PC-3 (cell line): ENCODE measurements around the gene DLGAP1. TPM values are rescaled to one million over a fixed set of nuclear protein-coding genes. Genes with fewer than 3 reads are reported as not detected.

Experiments used
- ATAC-seq: fragments of 200-7000 bp; cut with Tn5 transposase; 2 replicates; pipeline ENCODE4 v1.9.1; 2020; ENCODE audit warnings: mild to moderate bottlenecking, moderate library complexity
- BruUV-seq: library from RNA; stranded (reverse); fragments of 400-500 nt; replicated peaks from 2 replicates; lab custom pipeline; 2021; lab: Mats Ljungman, UMichigan
- CTCF ChIA-PET: fragments of 300-600 bp; sonication (Branson Sonifier 250); formaldehyde crosslinking; loops from one replicate; lab custom pipeline; 2022; ENCODE audit warnings: antibody characterized with exemption; lab: Charles Lee
- POLR2A ChIA-PET: fragments of 300-600 bp; sonication (Branson Sonifier 250); formaldehyde crosslinking; loops from one replicate; lab custom pipeline; 2022; ENCODE audit warnings: antibody characterized with exemption; ENCODE audit not compliant: unreplicated experiment; lab: Charles Lee
- DNase-seq: peaks from one replicate; pipeline ENCODE4 v3.0.0-alpha.2; 2015
- H2AFZ ChIP-seq: fragments of 300-600 bp; sonication (generic); 2 replicates; pipeline ENCODE4 v1.6.0; 2016; ENCODE audit warnings: antibody characterized with exemption, low read length
- H3F3A ChIP-seq: fragments of 300-600 bp; sonication (generic); one replicate; pipeline ENCODE4 v1.6.0; 2017; ENCODE audit warnings: antibody characterized with exemption, low read length, control low read depth, mild to moderate bottlenecking; ENCODE audit not compliant: unreplicated experiment
- H3K27ac ChIP-seq: fragments of 300-600 bp; sonication (generic); 2 replicates; pipeline ENCODE4 v1.5.1; 2016; ENCODE audit warnings: mild to moderate bottlenecking, low read length
- H3K27me3 ChIP-seq: fragments of 300-600 bp; sonication (generic); 2 replicates; pipeline ENCODE4 v1.6.1; 2016; ENCODE audit warnings: low read length, mixed read lengths
- H3K36me3 ChIP-seq: fragments of 300-600 bp; sonication (generic); 2 replicates; pipeline ENCODE4 v1.6.1; 2016; ENCODE audit warnings: low read depth, mixed run types, low read length, mixed read lengths
- H3K4me1 ChIP-seq: fragments of 300-600 bp; sonication (generic); 2 replicates; pipeline ENCODE4 v1.5.1; 2016; ENCODE audit warnings: low read length; ENCODE audit not compliant: insufficient read depth
- H3K4me2 ChIP-seq: fragments of 300-600 bp; sonication (generic); 2 replicates; pipeline ENCODE4 v1.6.0; 2016; ENCODE audit warnings: low read length
- H3K4me3 ChIP-seq: fragments of 300-600 bp; sonication (generic); 2 replicates; pipeline ENCODE4 v1.5.1; 2016; ENCODE audit warnings: mild to moderate bottlenecking, low read length, mixed read lengths
- H3K79me2 ChIP-seq: fragments of 300-600 bp; sonication (generic); 2 replicates; pipeline ENCODE4 v1.6.1; 2017; ENCODE audit warnings: low read length, mixed read lengths
- H3K9ac ChIP-seq: fragments of 300-600 bp; sonication (generic); 2 replicates; pipeline ENCODE4 v1.6.0; 2016; ENCODE audit warnings: mild to moderate bottlenecking, low read length
- H3K9me2 ChIP-seq: fragments of 300-600 bp; sonication (generic); replicated peaks from 2 replicates; pipeline ENCODE4 v1.6.1; 2016; ENCODE audit warnings: mixed run types, low read length, mixed read lengths
- H3K9me3 ChIP-seq: fragments of 300-600 bp; sonication (generic); 2 replicates; pipeline ENCODE4 v1.6.1; 2016; ENCODE audit warnings: low read length, mixed read lengths
- H4K20me1 ChIP-seq: fragments of 300-600 bp; sonication (generic); 2 replicates; pipeline ENCODE4 v1.6.1; 2016; ENCODE audit warnings: low read length, mixed read lengths
- EZH2 ChIP-seq: fragments of 300-600 bp; sonication (generic); IDR thresholded peaks from one replicate; pipeline ENCODE4 v1.6.1; 2017; ENCODE audit warnings: antibody characterized with exemption, mild to moderate bottlenecking, low read length; ENCODE audit not compliant: unreplicated experiment
- EZH2phosphoT487 ChIP-seq: fragments of 300-600 bp; sonication (generic); IDR thresholded peaks from 2 replicates; pipeline ENCODE4 v1.6.1; 2018; ENCODE audit warnings: mild to moderate bottlenecking, antibody characterized with exemption, low read length, borderline replicate concordance
- intact Hi-C: fragments of 100-400 bp; cut with micrococcal nuclease; formaldehyde crosslinking; loops from 2 replicates; pipeline ENCODE4 v1.9.0; 2023
- total RNA-seq: library from RNA; depleted of rRNA; stranded (reverse); fragments of >200 nt; gene quantifications from 2 replicates; pipeline ENCODE4 v1.2.3, GENCODE V29; 2014
- TF ChIP-seq, protein P1 (sequence below): fragments of 300-600 bp; sonication (generic); conservative IDR thresholded peaks from 2 replicates; pipeline ENCODE4 v1.5.1; 2017; ENCODE audit warnings: antibody characterized with exemption, low read depth, mild to moderate bottlenecking, low read length

The DLGAP1 gene
- total RNA-seq, 1 experiment from 2014 or later = not detected

DNA sequence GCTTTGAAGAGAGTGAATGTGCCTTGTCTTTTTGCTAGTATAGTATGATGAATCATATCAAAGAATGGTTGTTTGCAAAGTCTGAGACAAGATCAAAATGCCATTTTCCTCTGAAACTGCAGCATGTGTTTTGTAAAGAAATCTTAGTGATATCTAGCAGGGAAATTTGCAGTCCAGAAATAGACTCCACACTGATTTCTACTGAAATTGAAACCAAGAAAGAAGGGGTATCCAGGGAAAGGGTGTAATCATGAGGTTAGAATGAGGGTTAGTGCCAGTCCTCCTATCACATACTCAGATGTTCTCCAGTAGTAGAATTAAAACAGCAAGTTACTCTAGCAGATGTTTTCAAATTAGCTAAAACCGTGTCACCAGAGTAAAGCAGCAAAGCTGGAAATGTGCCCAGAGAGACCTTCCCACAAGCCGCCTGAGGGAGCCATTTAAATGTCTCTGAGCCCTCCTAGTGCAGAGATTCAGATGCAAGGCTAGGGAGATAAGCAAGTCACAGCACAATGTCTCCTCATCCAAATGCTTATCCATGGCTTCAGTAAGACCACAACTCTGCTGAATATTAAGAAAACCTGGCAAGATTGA is 4.9 kb downstream of the DLGAP1 start:
- BruUV-seq = no TSS peak
- no peaks in the 10 kb centered on the region for H3K36me3 ChIP-seq
- no peaks in the 10 kb centered on the region for H3F3A ChIP-seq
- CTCF ChIA-PET = no interaction called here
- POLR2A ChIA-PET = no interaction called here
- TF ChIP-seq, protein P1, sequence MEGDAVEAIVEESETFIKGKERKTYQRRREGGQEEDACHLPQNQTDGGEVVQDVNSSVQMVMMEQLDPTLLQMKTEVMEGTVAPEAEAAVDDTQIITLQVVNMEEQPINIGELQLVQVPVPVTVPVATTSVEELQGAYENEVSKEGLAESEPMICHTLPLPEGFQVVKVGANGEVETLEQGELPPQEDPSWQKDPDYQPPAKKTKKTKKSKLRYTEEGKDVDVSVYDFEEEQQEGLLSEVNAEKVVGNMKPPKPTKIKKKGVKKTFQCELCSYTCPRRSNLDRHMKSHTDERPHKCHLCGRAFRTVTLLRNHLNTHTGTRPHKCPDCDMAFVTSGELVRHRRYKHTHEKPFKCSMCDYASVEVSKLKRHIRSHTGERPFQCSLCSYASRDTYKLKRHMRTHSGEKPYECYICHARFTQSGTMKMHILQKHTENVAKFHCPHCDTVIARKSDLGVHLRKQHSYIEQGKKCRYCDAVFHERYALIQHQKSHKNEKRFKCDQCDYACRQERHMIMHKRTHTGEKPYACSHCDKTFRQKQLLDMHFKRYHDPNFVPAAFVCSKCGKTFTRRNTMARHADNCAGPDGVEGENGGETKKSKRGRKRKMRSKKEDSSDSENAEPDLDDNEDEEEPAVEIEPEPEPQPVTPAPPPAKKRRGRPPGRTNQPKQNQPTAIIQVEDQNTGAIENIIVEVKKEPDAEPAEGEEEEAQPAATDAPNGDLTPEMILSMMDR = no peak
- TF ChIP-seq EZH2phosphoT487 (no peak), EZH2 (no peak)
- no peak overlapping the region for H3K4me2 ChIP-seq
- no peaks in the 10 kb centered on the region for H3K4me1 ChIP-seq
- no peaks in the 10 kb centered on the region; the same call in 1 of the 2 replicates for H3K9me3 ChIP-seq
- ATAC-seq (no peak), DNase-seq (no peak)
- H2AFZ ChIP-seq = no peak overlapping the region
- intact Hi-C loops = no loop called here
- no peak overlapping the region for H3K9ac ChIP-seq
- H3K9me2 ChIP-seq = no peaks in the 10 kb centered on the region
- H3K79me2 ChIP-seq = no peaks in the 10 kb centered on the region
- no peaks in the 10 kb centered on the region for H4K20me1 ChIP-seq
- H3K27me3 ChIP-seq = peaks cover 22% of the 10 kb centered on the region
- no peak overlapping the region for H3K27ac ChIP-seq
- no peak overlapping the region for H3K4me3 ChIP-seq

DNA sequence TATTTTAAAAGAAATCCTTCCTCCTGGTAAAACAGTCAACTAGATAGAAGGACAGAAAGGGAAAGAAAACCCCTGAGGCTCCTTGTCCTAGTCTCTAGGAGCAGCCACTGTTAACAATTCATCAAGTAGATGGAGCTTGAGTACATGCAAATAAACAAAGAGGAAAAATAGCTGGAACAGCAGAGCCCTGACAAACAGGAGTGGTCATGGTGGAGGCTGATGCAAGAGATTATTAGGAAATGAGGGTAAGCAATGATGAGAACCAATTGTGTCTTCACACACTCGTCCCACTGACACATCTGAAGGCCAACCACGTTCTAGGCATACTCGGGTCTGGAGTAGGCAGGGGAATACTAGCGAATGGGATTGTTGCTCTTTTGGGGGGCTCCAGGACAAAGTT is 9.2 kb downstream of the DLGAP1 start:
- DNase-seq (no peak), ATAC-seq (no peak)
- no peak overlapping the region for H3K27ac ChIP-seq
- CTCF ChIA-PET = no interaction called here
- intact Hi-C loops = no loop called here
- TF ChIP-seq, protein P1 = no peak
- TF ChIP-seq EZH2 (no peak), EZH2phosphoT487 (no peak)
- H3K9me3 ChIP-seq = no peaks in the 10 kb centered on the region; the same call in 1 of the 2 replicates
- H3K9ac ChIP-seq = no peak overlapping the region
- no peaks in the 10 kb centered on the region for H3K36me3 ChIP-seq
- no peaks in the 10 kb centered on the region for H3F3A ChIP-seq
- no peak overlapping the region for H2AFZ ChIP-seq
- no peak overlapping the region for H3K4me2 ChIP-seq
- H3K27me3 ChIP-seq = 0 out of 2 replicates have a peak, but pooled peaks cover 6% of the 10 kb centered on the region
- no peaks in the 10 kb centered on the region for H3K79me2 ChIP-seq
- POLR2A ChIA-PET = no interaction called here
- no TSS peak for BruUV-seq
- no peaks in the 10 kb centered on the region for H3K9me2 ChIP-seq
- H3K4me3 ChIP-seq = no peak overlapping the region
- H4K20me1 ChIP-seq = no peaks in the 10 kb centered on the region
- H3K4me1 ChIP-seq = no peaks in the 10 kb centered on the region

DNA sequence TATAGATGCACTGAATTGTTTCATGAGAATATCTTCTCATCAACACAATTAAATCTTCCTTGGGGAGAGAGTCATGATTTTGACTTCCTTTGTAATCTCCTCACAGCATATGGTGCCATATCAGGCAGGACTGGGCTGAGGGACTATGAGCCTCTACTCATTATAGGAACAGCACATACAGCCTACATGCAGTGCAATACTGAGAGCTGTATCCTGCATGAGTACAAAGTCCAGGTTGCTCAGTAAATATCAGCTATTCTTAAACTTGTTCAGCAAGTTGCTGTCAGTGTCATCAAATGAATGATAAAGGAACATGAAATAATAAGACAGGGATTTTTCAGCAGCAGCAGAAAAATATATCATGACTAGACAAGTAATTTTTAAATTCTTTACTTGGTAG is 10.8 kb downstream of the DLGAP1 start:
- no peaks in the 10 kb centered on the region for H4K20me1 ChIP-seq
- ATAC-seq = no peak
- H3K27me3 ChIP-seq = 0 out of 2 replicates have a peak, but pooled peaks cover 6% of the 10 kb centered on the region
- no peak overlapping the region for H2AFZ ChIP-seq
- no peaks in the 10 kb centered on the region for H3K4me1 ChIP-seq
- ChIA-PET CTCF (no interaction called here), POLR2A (no interaction called here)
- BruUV-seq = no TSS peak
- no peaks in the 10 kb centered on the region for H3F3A ChIP-seq
- H3K36me3 ChIP-seq = no peaks in the 10 kb centered on the region
- DNase-seq = no peak
- H3K9me3 ChIP-seq = no peaks in the 10 kb centered on the region; the same call in 1 of the 2 replicates
- TF ChIP-seq EZH2phosphoT487 (no peak), EZH2 (no peak)
- TF ChIP-seq, protein P1 = no peak
- intact Hi-C loops = no loop called here
- no peaks in the 10 kb centered on the region for H3K79me2 ChIP-seq
- no peak overlapping the region for H3K27ac ChIP-seq
- no peak overlapping the region for H3K4me3 ChIP-seq
- H3K4me2 ChIP-seq = no peak overlapping the region
- H3K9ac ChIP-seq = no peak overlapping the region
- no peaks in the 10 kb centered on the region for H3K9me2 ChIP-seq
